ENCODE measurements around the gene APC2.

DNA sequence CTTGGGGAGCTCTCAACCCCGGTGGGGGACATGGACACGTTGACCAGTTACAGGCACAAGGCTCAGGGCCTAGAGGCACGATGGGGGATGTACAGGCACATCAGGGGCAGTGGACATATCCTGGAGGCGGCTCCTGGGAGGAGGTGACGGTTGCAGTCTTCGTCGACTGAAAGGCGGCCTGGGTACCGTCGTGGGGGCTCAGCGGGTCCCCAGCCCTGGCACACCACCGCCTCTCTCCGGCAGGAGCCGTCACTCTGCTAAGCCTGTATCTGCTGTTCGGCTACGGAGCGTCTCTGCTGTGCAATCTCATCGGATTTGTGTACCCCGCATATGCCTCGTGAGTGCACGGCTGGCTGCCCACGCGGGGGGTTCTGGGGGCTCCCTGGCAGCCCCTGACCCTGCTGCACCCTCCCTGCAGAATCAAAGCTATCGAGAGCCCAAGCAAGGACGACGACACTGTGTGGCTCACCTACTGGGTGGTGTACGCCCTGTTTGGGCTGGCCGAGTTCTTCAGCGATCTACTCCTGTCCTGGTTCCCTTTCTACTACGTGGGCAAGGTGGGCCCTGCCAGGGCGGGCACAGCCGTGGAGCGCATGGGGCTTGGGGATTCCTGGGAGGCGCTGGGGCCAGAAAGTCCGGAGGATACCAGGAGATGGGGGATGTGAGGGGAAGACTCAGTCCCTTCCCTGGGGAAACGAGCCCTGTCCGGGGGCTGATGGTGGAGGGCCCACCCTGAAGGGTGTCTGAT, 45.3 kb downstream of the APC2 start:
- TF ChIP-seq POLR2A (IDR thresholded peaks at IDR 0.05; ENCODE audit: low read length) = no peak
- TF ChIP-seq GATA1 (IDR thresholded peaks at IDR 0.05; ENCODE audit: low read depth, low read length) = no peak
